Measurements from ENCODE around the gene PNMA8A.

GRCh38 chr19:46517471-46517870 is 46.1 kb upstream of the PNMA8A start:
- TF ChIP-seq, protein P1, sequence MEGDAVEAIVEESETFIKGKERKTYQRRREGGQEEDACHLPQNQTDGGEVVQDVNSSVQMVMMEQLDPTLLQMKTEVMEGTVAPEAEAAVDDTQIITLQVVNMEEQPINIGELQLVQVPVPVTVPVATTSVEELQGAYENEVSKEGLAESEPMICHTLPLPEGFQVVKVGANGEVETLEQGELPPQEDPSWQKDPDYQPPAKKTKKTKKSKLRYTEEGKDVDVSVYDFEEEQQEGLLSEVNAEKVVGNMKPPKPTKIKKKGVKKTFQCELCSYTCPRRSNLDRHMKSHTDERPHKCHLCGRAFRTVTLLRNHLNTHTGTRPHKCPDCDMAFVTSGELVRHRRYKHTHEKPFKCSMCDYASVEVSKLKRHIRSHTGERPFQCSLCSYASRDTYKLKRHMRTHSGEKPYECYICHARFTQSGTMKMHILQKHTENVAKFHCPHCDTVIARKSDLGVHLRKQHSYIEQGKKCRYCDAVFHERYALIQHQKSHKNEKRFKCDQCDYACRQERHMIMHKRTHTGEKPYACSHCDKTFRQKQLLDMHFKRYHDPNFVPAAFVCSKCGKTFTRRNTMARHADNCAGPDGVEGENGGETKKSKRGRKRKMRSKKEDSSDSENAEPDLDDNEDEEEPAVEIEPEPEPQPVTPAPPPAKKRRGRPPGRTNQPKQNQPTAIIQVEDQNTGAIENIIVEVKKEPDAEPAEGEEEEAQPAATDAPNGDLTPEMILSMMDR (IDR thresholded peaks at IDR 0.05; ENCODE audit: insufficient read depth, low read length), result no peak
- TF ChIP-seq, protein P2, sequence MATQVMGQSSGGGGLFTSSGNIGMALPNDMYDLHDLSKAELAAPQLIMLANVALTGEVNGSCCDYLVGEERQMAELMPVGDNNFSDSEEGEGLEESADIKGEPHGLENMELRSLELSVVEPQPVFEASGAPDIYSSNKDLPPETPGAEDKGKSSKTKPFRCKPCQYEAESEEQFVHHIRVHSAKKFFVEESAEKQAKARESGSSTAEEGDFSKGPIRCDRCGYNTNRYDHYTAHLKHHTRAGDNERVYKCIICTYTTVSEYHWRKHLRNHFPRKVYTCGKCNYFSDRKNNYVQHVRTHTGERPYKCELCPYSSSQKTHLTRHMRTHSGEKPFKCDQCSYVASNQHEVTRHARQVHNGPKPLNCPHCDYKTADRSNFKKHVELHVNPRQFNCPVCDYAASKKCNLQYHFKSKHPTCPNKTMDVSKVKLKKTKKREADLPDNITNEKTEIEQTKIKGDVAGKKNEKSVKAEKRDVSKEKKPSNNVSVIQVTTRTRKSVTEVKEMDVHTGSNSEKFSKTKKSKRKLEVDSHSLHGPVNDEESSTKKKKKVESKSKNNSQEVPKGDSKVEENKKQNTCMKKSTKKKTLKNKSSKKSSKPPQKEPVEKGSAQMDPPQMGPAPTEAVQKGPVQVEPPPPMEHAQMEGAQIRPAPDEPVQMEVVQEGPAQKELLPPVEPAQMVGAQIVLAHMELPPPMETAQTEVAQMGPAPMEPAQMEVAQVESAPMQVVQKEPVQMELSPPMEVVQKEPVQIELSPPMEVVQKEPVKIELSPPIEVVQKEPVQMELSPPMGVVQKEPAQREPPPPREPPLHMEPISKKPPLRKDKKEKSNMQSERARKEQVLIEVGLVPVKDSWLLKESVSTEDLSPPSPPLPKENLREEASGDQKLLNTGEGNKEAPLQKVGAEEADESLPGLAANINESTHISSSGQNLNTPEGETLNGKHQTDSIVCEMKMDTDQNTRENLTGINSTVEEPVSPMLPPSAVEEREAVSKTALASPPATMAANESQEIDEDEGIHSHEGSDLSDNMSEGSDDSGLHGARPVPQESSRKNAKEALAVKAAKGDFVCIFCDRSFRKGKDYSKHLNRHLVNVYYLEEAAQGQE (IDR thresholded peaks at IDR 0.05; ENCODE audit: insufficient replicate concordance, low read depth), result no peak
- TF ChIP-seq GABPA (IDR thresholded peaks at IDR 0.05; ENCODE audit: low read depth) (no peak), POLR2AphosphoS5 (IDR thresholded peaks at IDR 0.05; ENCODE audit: low read depth) (no peak)

Data from HL-60 (cell line).